ENCODE measurements around the gene TMEM125.

The TMEM125 gene

GRCh38 chr1:43308635-43309404 is 39.0 kb downstream of the TMEM125 start:
- no peak for TF ChIP-seq Cebpa-rat (IDR thresholded peaks at IDR 0.05)

DNA sequence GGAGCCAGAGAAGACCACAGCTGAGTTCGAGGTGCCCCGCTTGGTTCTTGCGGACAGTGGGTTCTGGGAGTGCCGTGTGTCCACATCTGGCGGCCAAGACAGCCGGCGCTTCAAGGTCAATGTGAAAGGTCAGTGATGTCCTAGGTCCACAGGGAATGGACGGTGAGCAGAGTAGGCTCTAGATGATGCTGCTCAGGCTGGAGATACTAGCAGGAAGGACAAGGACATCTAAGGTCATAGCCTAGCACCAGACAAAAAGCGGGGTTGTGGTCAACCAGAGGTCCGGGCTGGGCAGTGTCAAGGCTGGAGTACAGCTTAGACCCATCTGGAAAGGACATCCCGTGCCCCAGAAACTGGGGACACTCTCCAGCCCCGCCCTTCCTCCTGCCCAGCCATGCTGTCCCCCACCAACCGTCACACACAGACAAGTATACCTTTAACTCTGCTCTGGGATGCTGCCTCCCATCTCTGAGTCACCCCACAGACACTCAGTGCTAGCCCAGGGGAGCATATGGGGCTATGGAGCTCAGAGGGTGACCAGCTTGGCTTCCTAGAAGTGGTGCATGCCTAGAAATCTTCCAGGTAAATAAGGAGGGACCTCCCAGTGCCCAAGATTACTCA is 39.7 kb downstream of the TMEM125 start:
- TF ChIP-seq Cebpa-rat (IDR thresholded peaks at IDR 0.05) = no peak
- Histone ChIP-seq H3K4me3 (no peak overlapping the region), H3K9ac (no peak overlapping the region), H3K9me3 (replicated peaks in 1 of 11) (no peaks in the 10 kb centered on the region), H4K20me1 (no peaks in the 10 kb centered on the region; a peak in 1 of 22 replicates), H3K36me3 (peaks cover 0 to 63% (median 0%) of the 10 kb centered on the region in 11 experiments; a peak in 4 of 22 replicates), H3K27ac (no peak overlapping the region), H3K27me3 (no peaks in the 10 kb centered on the region), H3K4me2 (no peak overlapping the region), H3K4me1 (peaks cover 0 to 19% (median 10%) of the 10 kb centered on the region in 10 experiments; a peak in 11 of 20 replicates)

More at GRCh38 chr1:43308635-43309404, 39.0 kb downstream of the TMEM125 start:
- H3K4me1 ChIP-seq = peaks cover 0 to 26% (median 12%) of the 10 kb centered on the region in 10 experiments; a peak in 13 of 20 replicates
- H3K9me3 ChIP-seq (replicated peaks in 1 of 11) = no peaks in the 10 kb centered on the region
- H3K9ac ChIP-seq = no peak overlapping the region
- H4K20me1 ChIP-seq = no peaks in the 10 kb centered on the region; a peak in 1 of 22 replicates
- peaks cover 0 to 62% (median 0%) of the 10 kb centered on the region in 11 experiments; a peak in 4 of 22 replicates for H3K36me3 ChIP-seq
- no peak overlapping the region for H3K27ac ChIP-seq
- H3K4me2 ChIP-seq = no peak overlapping the region
- H3K4me3 ChIP-seq = no peak overlapping the region
- no peaks in the 10 kb centered on the region for H3K27me3 ChIP-seq

GRCh38 chr1:43311521-43311920 is 41.7 kb downstream of the TMEM125 start:
- Histone ChIP-seq H3K4me1 (no peaks in the 10 kb centered on the region; a peak in 1 of 20 replicates), H3K4me2 (no peak overlapping the region), H3K9me3 (replicated peaks in 1 of 11) (no peaks in the 10 kb centered on the region), H3K4me3 (no peak overlapping the region), H4K20me1 (no peaks in the 10 kb centered on the region; a peak in 1 of 22 replicates), H3K9ac (no peak overlapping the region), H3K36me3 (peaks cover 0 to 55% (median 0%) of the 10 kb centered on the region in 11 experiments; a peak in 4 of 22 replicates), H3K27ac (no peak overlapping the region), H3K27me3 (no peaks in the 10 kb centered on the region)
- no peak for TF ChIP-seq Cebpa-rat (IDR thresholded peaks at IDR 0.05)

DNA sequence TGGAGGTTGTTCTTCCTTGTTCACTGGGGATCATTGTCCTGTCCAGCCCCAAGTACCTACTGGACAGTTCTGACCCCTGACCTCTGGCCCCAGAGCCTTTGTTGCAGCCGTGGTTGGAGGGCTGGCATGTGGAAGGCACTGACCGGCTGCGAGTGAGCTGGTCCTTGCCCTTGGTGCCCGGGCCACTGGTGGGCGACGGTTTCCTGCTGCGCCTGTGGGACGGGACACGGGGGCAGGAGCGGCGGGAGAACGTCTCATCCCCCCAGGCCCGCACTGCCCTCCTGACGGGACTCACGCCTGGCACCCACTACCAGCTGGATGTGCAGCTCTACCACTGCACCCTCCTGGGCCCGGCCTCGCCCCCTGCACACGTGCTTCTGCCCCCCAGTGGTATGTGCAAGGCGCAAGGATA is 42.4 kb downstream of the TMEM125 start:
- H3K9ac ChIP-seq = no peak overlapping the region
- no peak overlapping the region for H3K4me3 ChIP-seq
- H3K27ac ChIP-seq = no peak overlapping the region
- H4K20me1 ChIP-seq = no peaks in the 10 kb centered on the region; a peak in 1 of 22 replicates
- no peaks in the 10 kb centered on the region for H3K27me3 ChIP-seq
- H3K4me1 ChIP-seq = no peaks in the 10 kb centered on the region
- no peak overlapping the region for H3K4me2 ChIP-seq
- peaks cover 0 to 54% (median 0%) of the 10 kb centered on the region in 11 experiments; a peak in 4 of 22 replicates for H3K36me3 ChIP-seq
- TF ChIP-seq Cebpa-rat (IDR thresholded peaks at IDR 0.05) = no peak
- no peaks in the 10 kb centered on the region for H3K9me3 ChIP-seq (replicated peaks in 1 of 11)

- Histone ChIP-seq H3K27ac (no peak overlapping the region), H3K9ac (no peak overlapping the region), H3K4me3 (no peak overlapping the region), H3K36me3 (peaks cover 0 to 49% (median 0%) of the 10 kb centered on the region in 11 experiments; a peak in 4 of 22 replicates), H3K4me1 (no peaks in the 10 kb centered on the region), H3K27me3 (no peaks in the 10 kb centered on the region), H4K20me1 (no peaks in the 10 kb centered on the region; a peak in 1 of 22 replicates), H3K9me3 (replicated peaks in 1 of 11) (no peaks in the 10 kb centered on the region), H3K4me2 (no peak overlapping the region)
- no peak for TF ChIP-seq Cebpa-rat (IDR thresholded peaks at IDR 0.05)
These were observed 43.1 kb downstream of the TMEM125 start for GRCh38 chr1:43312663-43313515.

DNA sequence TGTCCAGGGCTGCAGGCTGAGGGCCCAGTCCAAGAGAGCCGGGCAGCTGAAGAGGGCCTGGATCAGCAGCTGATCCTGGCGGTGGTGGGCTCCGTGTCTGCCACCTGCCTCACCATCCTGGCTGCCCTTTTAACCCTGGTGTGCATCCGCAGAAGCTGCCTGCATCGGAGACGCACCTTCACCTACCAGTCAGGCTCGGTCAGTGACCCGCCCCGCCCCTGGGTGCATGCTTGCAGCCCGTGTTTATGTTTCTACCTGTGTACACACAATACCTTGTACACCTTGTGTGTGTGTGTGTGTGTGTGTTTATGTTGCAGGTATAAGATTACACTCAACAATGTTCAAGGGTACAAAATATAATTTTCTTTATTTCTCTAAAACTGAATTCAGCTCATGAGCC is 44.0 kb downstream of the TMEM125 start:
- no peak overlapping the region for H3K4me2 ChIP-seq
- H3K9ac ChIP-seq = no peak overlapping the region
- no peak for TF ChIP-seq Cebpa-rat (IDR thresholded peaks at IDR 0.05)
- H3K4me1 ChIP-seq = no peaks in the 10 kb centered on the region
- H3K9me3 ChIP-seq (replicated peaks in 1 of 11) = no peaks in the 10 kb centered on the region
- H3K27ac ChIP-seq = no peak overlapping the region
- H3K36me3 ChIP-seq = peaks cover 0 to 50% (median 0%) of the 10 kb centered on the region in 11 experiments; a peak in 4 of 22 replicates
- no peaks in the 10 kb centered on the region; a peak in 1 of 22 replicates for H4K20me1 ChIP-seq
- no peak overlapping the region for H3K4me3 ChIP-seq
- H3K27me3 ChIP-seq = no peaks in the 10 kb centered on the region

DNA sequence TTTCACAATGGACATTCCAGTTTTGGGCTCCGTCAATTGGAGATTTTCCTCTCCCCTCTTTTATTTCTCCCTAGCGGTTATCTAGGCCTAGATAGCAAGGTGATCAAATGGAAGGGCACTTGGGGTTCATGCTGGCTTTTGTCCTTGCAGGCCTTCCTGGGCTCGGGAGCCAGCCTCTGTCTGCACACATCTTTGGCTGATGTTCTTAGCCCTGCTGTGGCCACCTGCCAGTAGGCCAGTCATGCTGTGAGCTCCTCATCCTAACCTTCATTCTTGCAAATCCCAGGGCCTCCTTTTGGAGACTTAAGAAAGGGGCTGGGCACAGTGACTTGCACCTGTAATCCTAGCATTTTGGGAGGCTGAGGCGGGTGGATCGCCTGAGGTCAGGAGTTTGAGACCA is 44.5 kb downstream of the TMEM125 start:
- Histone ChIP-seq H3K36me3 (peaks cover 0 to 51% (median 0%) of the 10 kb centered on the region in 11 experiments; a peak in 4 of 22 replicates), H3K4me2 (no peak overlapping the region), H3K27me3 (no peaks in the 10 kb centered on the region), H3K4me3 (no peak overlapping the region), H4K20me1 (no peaks in the 10 kb centered on the region; a peak in 1 of 22 replicates), H3K27ac (no peak overlapping the region), H3K4me1 (no peaks in the 10 kb centered on the region), H3K9ac (no peak overlapping the region), H3K9me3 (replicated peaks in 1 of 11) (no peaks in the 10 kb centered on the region)
- no peak for TF ChIP-seq Cebpa-rat (IDR thresholded peaks at IDR 0.05)

DNA sequence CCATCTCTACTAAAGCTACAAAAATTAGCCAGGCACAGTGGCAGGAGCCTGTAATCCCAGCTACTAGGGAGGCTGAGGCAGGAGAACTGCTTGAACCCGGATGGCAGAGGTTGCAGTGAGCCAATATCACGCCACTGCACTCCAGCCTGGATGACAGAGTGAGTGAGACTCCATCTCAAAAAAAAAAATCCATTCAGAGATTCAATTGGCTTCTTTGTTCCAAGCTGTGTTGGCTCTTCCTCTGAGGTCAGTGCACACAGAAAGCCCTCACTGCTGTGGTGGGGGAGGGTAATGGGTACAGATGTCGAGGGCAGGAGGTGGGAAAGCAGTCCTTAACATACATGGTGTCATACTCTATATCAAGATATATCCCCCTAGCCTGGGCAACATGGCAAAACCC is 45.7 kb downstream of the TMEM125 start:
- Histone ChIP-seq H3K27me3 (no peaks in the 10 kb centered on the region), H4K20me1 (no peaks in the 10 kb centered on the region; a peak in 1 of 22 replicates), H3K4me2 (no peak overlapping the region), H3K9me3 (replicated peaks in 1 of 11) (no peaks in the 10 kb centered on the region), H3K36me3 (peaks cover 0 to 47% (median 0%) of the 10 kb centered on the region in 11 experiments; a peak in 3 of 22 replicates), H3K4me1 (no peaks in the 10 kb centered on the region), H3K27ac (no peak overlapping the region), H3K4me3 (no peak overlapping the region), H3K9ac (no peak overlapping the region)
- TF ChIP-seq Cebpa-rat (IDR thresholded peaks at IDR 0.05) = no peak

Data from BLaER1 treated with 17β-estradiol and CSF1 and Interleukin-3, amounts not matched to agents 10 nM and 100 nM (cell line).